H1 (cell line): ENCODE measurements around the gene CBLB. TPM values are rescaled to one million over a fixed set of nuclear protein-coding genes. Genes with fewer than 3 reads are reported as not detected.

Experiments used
- CTCF ChIA-PET: fragments of 300-600 bp; sonication (Branson Sonifier 250); formaldehyde crosslinking; loops from one replicate; lab custom pipeline; 2021; ENCODE audit not compliant: partially characterized antibody; lab: Charles Lee
- POLR2A ChIA-PET: fragments of 300-600 bp; sonication (Branson Sonifier 250); formaldehyde crosslinking; loops from one replicate; lab custom pipeline; 2021; ENCODE audit warnings: inconsistent platforms; ENCODE audit not compliant: partially characterized antibody; lab: Charles Lee
- DNase-seq, 2 experiments: peaks; one replicate each; pipeline versions ENCODE4 v3.0.0 to v3.0.0-alpha.2; 2010 to 2022; ENCODE audit warnings: low spot score in 2 of 2, low read depth in 1 of 2, mixed read lengths in 1 of 2
- FAIRE-seq: peaks from 2 replicates; lab custom pipeline; 2011; peaks lifted over from hg19 to GRCh38; lab: Jason Lieb, UNC
- H2AFZ ChIP-seq: 2 replicates; pipeline ENCODE4 v1.8.1; 2012; ENCODE audit warnings: low read length, inconsistent platforms
- H2AK5ac ChIP-seq: 2 replicates; pipeline ENCODE4 v1.6.1; 2013; ENCODE audit warnings: low read depth, low read length
- H2BK120ac ChIP-seq: replicated peaks from 2 replicates; pipeline ENCODE3; 2013; ENCODE audit warnings: low read depth, low read length, inconsistent platforms
- H2BK12ac ChIP-seq: 2 replicates; pipeline ENCODE4 v1.6.1; 2013; ENCODE audit warnings: low read depth, low read length
- H2BK15ac ChIP-seq: 2 replicates; pipeline ENCODE4 v1.6.1; 2013; ENCODE audit warnings: low read length
- H2BK20ac ChIP-seq: 2 replicates; pipeline ENCODE4 v1.6.1; 2013; ENCODE audit warnings: low read length
- H2BK5ac ChIP-seq: 2 replicates; pipeline ENCODE4 v1.6.1; 2013; ENCODE audit warnings: low read depth, low read length
- H3K14ac ChIP-seq: 2 replicates; pipeline ENCODE4 v1.6.1; 2013; ENCODE audit warnings: inconsistent platforms; ENCODE audit not compliant: insufficient read length
- H3K18ac ChIP-seq: 2 replicates; pipeline ENCODE4 v1.6.1; 2013; ENCODE audit warnings: low read length; ENCODE audit errors: extremely low read depth
- H3K23ac ChIP-seq: 2 replicates; pipeline ENCODE4 v1.6.1; 2013; ENCODE audit warnings: inconsistent platforms; ENCODE audit not compliant: insufficient read length
- H3K23me2 ChIP-seq: 2 replicates; pipeline ENCODE4 v1.6.1; 2013; ENCODE audit warnings: low read depth, low read length
- H3K27ac ChIP-seq: 2 replicates; pipeline ENCODE4 v1.6.1; 2011; ENCODE audit warnings: low read depth, low read length, inconsistent platforms
- H3K27me3 ChIP-seq, 4 experiments: replicated peaks in 1 of 4; 1 replicate in 1 of 4; 2 replicates in 3 of 4; pipeline versions ENCODE4 v1.6.1 to v1.8.1; 2011 to 2013; ENCODE audit warnings: low read length in 3 of 4, mild to moderate bottlenecking in 3 of 4, inconsistent platforms in 2 of 4, mixed read lengths in 2 of 4, moderate library complexity in 1 of 4; ENCODE audit not compliant: control insufficient read depth in 3 of 4, insufficient read depth in 3 of 4; ENCODE audit errors: extremely low read depth in 1 of 4
- H3K36me3 ChIP-seq, 4 experiments: 2 replicates each; pipeline versions ENCODE4 v1.6.1 to v1.8.1; 2011 to 2013; ENCODE audit warnings: mild to moderate bottlenecking in 4 of 4, low read length in 3 of 4, moderate library complexity in 2 of 4, control low read depth in 1 of 4, inconsistent platforms in 1 of 4; ENCODE audit not compliant: insufficient read depth in 4 of 4, control insufficient read depth in 2 of 4
- H3K4ac ChIP-seq: replicated peaks from 2 replicates; pipeline ENCODE3; 2013; ENCODE audit warnings: low read length, low read depth, mixed read lengths, inconsistent platforms; ENCODE audit not compliant: insufficient read length
- H3K4me1 ChIP-seq, 4 experiments: replicated peaks in 1 of 4; 1 replicate in 1 of 4; 2 replicates in 3 of 4; pipeline versions ENCODE4 v1.6.1 to v1.8.1; 2011 to 2013; ENCODE audit warnings: low read length in 3 of 4, inconsistent platforms in 2 of 4, mixed read lengths in 1 of 4; ENCODE audit not compliant: insufficient read depth in 4 of 4, control insufficient read depth in 3 of 4
- H3K4me2 ChIP-seq, 2 experiments: 2 replicates each; pipeline versions ENCODE4 v1.6.1 to v1.8.1; 2011 to 2013; ENCODE audit warnings: low read depth in 2 of 2, low read length in 2 of 2, control low read depth in 1 of 2, inconsistent platforms in 1 of 2, mild to moderate bottlenecking in 1 of 2; ENCODE audit not compliant: insufficient read depth in 1 of 2
- H3K4me3 ChIP-seq, 4 experiments: fragments of 200-600, 300-600 bp in 1 of 4; sonication (generic), shearing (Covaris generic), sonication (Bioruptor Twin) in 1 of 4; 2 replicates each; pipeline versions ENCODE4 v1.5.1 to v1.8.1; 2011 to 2016; ENCODE audit warnings: low read length in 4 of 4, low read depth in 3 of 4, control low read depth in 2 of 4, inconsistent platforms in 2 of 4, mild to moderate bottlenecking in 2 of 4, mixed read lengths in 1 of 4, moderate library complexity in 1 of 4; ENCODE audit not compliant: insufficient read depth in 2 of 4; ENCODE audit errors: extremely low read depth in 1 of 4
- H3K56ac ChIP-seq: replicated peaks from 2 replicates; pipeline ENCODE3; 2013; ENCODE audit warnings: low read depth, mild to moderate bottlenecking, mixed read lengths, low read length, inconsistent platforms; ENCODE audit not compliant: insufficient read length
- H3K79me1 ChIP-seq: 2 replicates; pipeline ENCODE4 v1.6.1; 2013; ENCODE audit warnings: low read depth, low read length, control low read depth
- H3K79me2 ChIP-seq, 2 experiments: 2 replicates each; pipeline versions ENCODE4 v1.6.1 to v1.8.1; 2012 to 2013; ENCODE audit warnings: low read length in 2 of 2, mild to moderate bottlenecking in 2 of 2, inconsistent platforms in 1 of 2; ENCODE audit not compliant: insufficient read depth in 2 of 2, control insufficient read depth in 1 of 2
- H3K9ac ChIP-seq, 4 experiments: replicated peaks in 1 of 4; 1 replicate in 1 of 4; 2 replicates in 3 of 4; pipeline versions ENCODE4 v1.6.1 to v1.8.1; 2011 to 2013; ENCODE audit warnings: low read depth in 3 of 4, low read length in 3 of 4, control low read depth in 2 of 4, mild to moderate bottlenecking in 2 of 4, moderate library complexity in 2 of 4, inconsistent platforms in 1 of 4; ENCODE audit errors: extremely low read depth in 1 of 4
- H3K9me3 ChIP-seq, 2 experiments: 2 replicates each; pipeline versions ENCODE4 v1.6.1 to v1.8.1; 2012 to 2013; ENCODE audit warnings: mild to moderate bottlenecking in 2 of 2, moderate library complexity in 2 of 2, control low read depth in 1 of 2, inconsistent platforms in 1 of 2, low read depth in 1 of 2, low read length in 1 of 2, mixed read lengths in 1 of 2; ENCODE audit not compliant: insufficient read depth in 2 of 2
- H4K20me1 ChIP-seq, 2 experiments: replicated peaks in 1 of 2; 2 replicates each; pipeline versions ENCODE3 to v1.8.1; 2011 to 2013; ENCODE audit warnings: inconsistent platforms in 2 of 2, low read length in 2 of 2, mild to moderate bottlenecking in 1 of 2; ENCODE audit not compliant: insufficient read depth in 2 of 2, control insufficient read depth in 1 of 2
- H4K5ac ChIP-seq: 2 replicates; pipeline ENCODE4 v1.6.1; 2013; ENCODE audit warnings: low read length, low read depth, mixed read lengths, inconsistent platforms; ENCODE audit not compliant: insufficient read length
- H4K8ac ChIP-seq: 2 replicates; pipeline ENCODE4 v1.8.0; 2013; ENCODE audit warnings: mild to moderate bottlenecking, moderate library complexity, low read length, inconsistent platforms; ENCODE audit not compliant: insufficient read depth; ENCODE audit errors: extremely low read depth
- H4K91ac ChIP-seq: replicated peaks from 2 replicates; pipeline ENCODE3; 2013; ENCODE audit warnings: low read length, mixed read lengths, inconsistent platforms; ENCODE audit not compliant: insufficient read length
- HDAC6 ChIP-seq: IDR thresholded peaks from one replicate; pipeline ENCODE4 v1.7.1; 2012; ENCODE audit warnings: low read depth, mild to moderate bottlenecking, inconsistent platforms, low read length, moderate library complexity
- SUZ12 ChIP-seq: fragments of 200-600 bp; sonication (generic); IDR thresholded peaks from 2 replicates; pipeline ENCODE4 v1.6.1; 2012; ENCODE audit warnings: mild to moderate bottlenecking, inconsistent platforms, low read length, moderate library complexity, mixed read lengths
- WGBS, 2 experiments: shearing (Covaris generic) in 1 of 2; methylation state at CpG; one replicate each; pipeline versions ENCODE4 v1.1.6 to v1.1.7; 2013 to 2015; ENCODE audit warnings: low lambda C conversion rate in 2 of 2, mixed read lengths in 2 of 2, inconsistent platforms in 1 of 2, low coverage in 1 of 2, missing lambda C conversion rate in 1 of 2; ENCODE audit not compliant: insufficient replicate concordance in 2 of 2, insufficient coverage in 1 of 2, insufficient read length in 1 of 2; ENCODE audit errors: extremely low coverage in 1 of 2, missing lambda C conversion rate in 1 of 2; 5-methylcytosine and 5-hydroxymethylcytosine counted together
- polyA plus RNA-seq, 7 experiments: library from polyadenylated mRNA; depleted of rRNA in 3 of 7; stranded (reverse) in 5 of 7; unstranded in 2 of 7; fragments of >200 nt in 5 of 7; fragments of 200-250 nt in 2 of 7; gene quantifications; 1 replicate in 5 of 7; 2 replicates in 1 of 7; 4 replicates in 1 of 7; pipeline versions ENCODE4 v1.2.1 to v1.2.3, GENCODE V29; 2011 to 2013; ENCODE audit warnings: missing spikeins in 2 of 7, mixed read lengths in 2 of 7
- total RNA-seq: library from RNA; stranded (reverse); fragmentation: NEBNext Ultra II Directional; extraction: Animal tissue kit (Norgen Biotek cat#: 25700); gene quantifications from 2 replicates; pipeline ENCODE4 v1.2.1, GENCODE V29; 2021

Gene CBLB
- total and polyA plus RNA-seq, 2 of the 8 experiments (the other 6 are each of a cell fraction or from before 2014, with no cell fraction given): 14.5 to 26.0 TPM

- no peak for FAIRE-seq
- H3K23me2 ChIP-seq: no peaks in the 10 kb centered on the region; the same call in 1 of the 2 replicates
Measured at GRCh38 chr3:105850593-105850992, 18.2 kb downstream of the CBLB start.

More at GRCh38 chr3:105850593-105850992, 18.2 kb downstream of the CBLB start:
- H2BK20ac ChIP-seq: no peak overlapping the region
- no peak overlapping the region for H3K27ac ChIP-seq
- no peaks in the 10 kb centered on the region for H3K79me1 ChIP-seq
- H3K9me3 ChIP-seq: no peaks in the 10 kb centered on the region
- H4K5ac ChIP-seq: no peak overlapping the region
- no peaks in the 10 kb centered on the region for H3K4me1 ChIP-seq
- no peak overlapping the region for H2BK5ac ChIP-seq
- H4K8ac ChIP-seq: no peak overlapping the region
- no peak overlapping the region for H3K4me2 ChIP-seq
- H3K18ac ChIP-seq: no peak overlapping the region
- 93% methylated on average over 2 of the region's 2 CpGs; no CpG with 5 or more reads in 1 of the 2 experiments for WGBS, 2 experiments
- H3K14ac ChIP-seq: no peak overlapping the region
- no peak overlapping the region for H2BK12ac ChIP-seq
- H4K91ac ChIP-seq: no peak overlapping the region
- no peak overlapping the region for H3K9ac ChIP-seq
- H2BK15ac ChIP-seq: no peak overlapping the region
- peaks cover 0 to 7% of the 10 kb centered on the region in 2 experiments; a peak in 1 of 4 replicates for H3K79me2 ChIP-seq
- H3K23ac ChIP-seq: no peak overlapping the region
- H3K4ac ChIP-seq: no peak overlapping the region
- no peak for DNase-seq
- POLR2A ChIA-PET: no interaction called here
- no peak overlapping the region for H2BK120ac ChIP-seq
- no peak overlapping the region for H2AK5ac ChIP-seq
- no peak for TF ChIP-seq HDAC6
- no peak for TF ChIP-seq SUZ12
- CTCF ChIA-PET: no interaction called here
- H3K4me3 ChIP-seq: no peak overlapping the region
- no peaks in the 10 kb centered on the region for H3K27me3 ChIP-seq
- peaks cover 0 to 27% (median 0%) of the 10 kb centered on the region in 4 experiments; a peak in 4 of 8 replicates for H3K36me3 ChIP-seq
- H2AFZ ChIP-seq: no peak overlapping the region
- no peak overlapping the region for H3K56ac ChIP-seq
- H4K20me1 ChIP-seq: no peaks in the 10 kb centered on the region
